K562 (cell line): ENCODE measurements around the gene TMEM151A. TPM values are rescaled to one million over a fixed set of nuclear protein-coding genes. Genes with fewer than 3 reads are reported as not detected.

Experiments
- ATAC-seq: fragments of 200-7000 bp; cut with Tn5 transposase; 3 replicates; pipeline ENCODE4 v1.9.1; 2020; ENCODE audit warnings: moderate library complexity
- BruUV-seq: library from RNA; stranded (reverse); fragments of 400-500 nt; replicated peaks from 2 replicates; lab custom pipeline; 2021; lab: Mats Ljungman, UMichigan
- CTCF ChIA-PET: fragments of 300-600 bp; formaldehyde crosslinking; extraction: SDS; loops from one replicate; lab custom pipeline; 2021; ENCODE audit warnings: low intra/inter-chr PET ratio; lab: Yijun Ruan, JAX
- POLR2A ChIA-PET: fragments of 300-600, 350-650 bp; sonication (Branson Sonifier 250); formaldehyde crosslinking; extraction: SDS; loops from one replicate; lab custom pipeline; 2021; ENCODE audit warnings: antibody characterized with exemption, inconsistent platforms; lab: Yijun Ruan, JAX
- DNase-seq, 4 experiments: peaks; one replicate each; pipeline versions ENCODE4 v3.0.0 to v3.0.0-alpha.2; 2011 to 2018; ENCODE audit warnings: low spot score in 3 of 4, mixed read lengths in 3 of 4; ENCODE audit errors: extremely low read depth in 1 of 4
- FAIRE-seq: peaks from 2 replicates; lab custom pipeline; 2011; peaks lifted over from hg19 to GRCh38; lab: Jason Lieb, UNC
- H2AFZ ChIP-seq: 2 replicates; pipeline ENCODE4 v1.6.0; 2011; ENCODE audit warnings: low read depth, low read length, control low read depth, inconsistent platforms
- H3K27ac ChIP-seq: fragments of 200-600 bp; 3 replicates; pipeline ENCODE4 v1.8.0; 2011; ENCODE audit warnings: low read depth, mild to moderate bottlenecking, control low read depth, inconsistent platforms, low read length, moderate library complexity, mixed read lengths; ENCODE audit errors: extremely low read depth
- H3K27me3 ChIP-seq, 2 experiments: fragments of 300-600 bp in 1 of 2; 2 replicates in 1 of 2; 3 replicates in 1 of 2; pipeline versions ENCODE4 v1.6.0 to v1.8.0; 2011; ENCODE audit warnings: inconsistent platforms in 2 of 2, low read length in 2 of 2, mild to moderate bottlenecking in 1 of 2, mixed read lengths in 1 of 2, moderate library complexity in 1 of 2; ENCODE audit not compliant: control insufficient read depth in 2 of 2, insufficient read depth in 2 of 2
- H3K36me3 ChIP-seq: fragments of 300-600 bp; 3 replicates; pipeline ENCODE4 v1.8.0; 2011; ENCODE audit warnings: mild to moderate bottlenecking, low read length, inconsistent platforms; ENCODE audit not compliant: control insufficient read depth, insufficient read depth
- H3K4me1 ChIP-seq, 2 experiments: fragments of 200-600 bp in 1 of 2; replicated peaks in 1 of 2; 2 replicates in 1 of 2; 3 replicates in 1 of 2; pipeline versions ENCODE4 v1.5.1 to v1.8.0; 2011; ENCODE audit warnings: inconsistent platforms in 2 of 2, low read length in 2 of 2, mild to moderate bottlenecking in 1 of 2, mixed read lengths in 1 of 2, moderate library complexity in 1 of 2; ENCODE audit not compliant: control insufficient read depth in 2 of 2, insufficient read depth in 2 of 2
- H3K4me2 ChIP-seq: 2 replicates; pipeline ENCODE4 v1.6.1; 2011; ENCODE audit warnings: low read length, control low read depth, inconsistent platforms, mixed read lengths; ENCODE audit not compliant: insufficient read depth
- H3K4me3 ChIP-seq: fragments of 200-600 bp; sonication (generic), shearing (Covaris generic); 2 replicates; pipeline ENCODE4 v1.5.1; 2016; ENCODE audit warnings: control low read depth, inconsistent platforms
- H3K79me2 ChIP-seq: fragments of 200-600 bp; 3 replicates; pipeline ENCODE4 v1.8.0; 2011; ENCODE audit warnings: low read length, inconsistent platforms; ENCODE audit not compliant: control insufficient read depth, insufficient read depth
- H3K9ac ChIP-seq, 2 experiments: 2 replicates each; pipeline versions ENCODE4 v1.6.0 to v1.6.1; 2011; ENCODE audit warnings: low read depth in 2 of 2, low read length in 2 of 2, control low read depth in 1 of 2, inconsistent platforms in 1 of 2, mild to moderate bottlenecking in 1 of 2, mixed read lengths in 1 of 2; ENCODE audit not compliant: insufficient read depth in 1 of 2
- H3K9me1 ChIP-seq: one replicate; pipeline ENCODE4 v1.6.0; 2011; ENCODE audit warnings: inconsistent platforms, mild to moderate bottlenecking, low read length, moderate library complexity; ENCODE audit not compliant: control insufficient read depth, insufficient read depth
- H3K9me3 ChIP-seq: replicated peaks from 2 replicates; pipeline ENCODE4 v1.5.1; 2011; ENCODE audit warnings: low read depth, low read length, inconsistent platforms; ENCODE audit not compliant: control insufficient read depth, insufficient read depth
- H4K20me1 ChIP-seq: replicated peaks from 2 replicates; pipeline ENCODE4 v1.6.1; 2011; ENCODE audit warnings: low read length, inconsistent platforms, mixed read lengths; ENCODE audit not compliant: control insufficient read depth, insufficient read depth
- BRF2 ChIP-seq: IDR thresholded peaks from 3 replicates; pipeline ENCODE4 v1.6.1; 2011; ENCODE audit warnings: borderline replicate concordance, mild to moderate bottlenecking; ENCODE audit not compliant: insufficient read length, insufficient read depth
- C11orf30 ChIP-seq: fragments of 450-650 bp; IDR thresholded peaks from 2 replicates; pipeline ENCODE4 v1.6.1; 2016; ENCODE audit warnings: low read depth, mild to moderate bottlenecking
- FOXA3 ChIP-seq, 2 experiments: fragments of 450-650 bp in 1 of 2; sonication (generic) in 1 of 2; formaldehyde crosslinking; IDR thresholded peaks in 1 of 2; conservative IDR thresholded peaks in 1 of 2; 2 replicates each; pipeline versions ENCODE4 v1.4.0 to v1.8.0; 2020 to 2022; ENCODE audit warnings: mild to moderate bottlenecking in 2 of 2, missing genetic modification reagents in 1 of 2
- IFI16 ChIP-seq: fragments of 250-450 bp; sonication (Bioruptor Pico); IDR thresholded peaks from 2 replicates; pipeline ENCODE4 v2.1.2; 2022; ENCODE audit warnings: mild to moderate bottlenecking, inconsistent platforms
- PHTF2 ChIP-seq: fragments of 250-450 bp; sonication (Bioruptor Pico); IDR thresholded peaks from 2 replicates; pipeline ENCODE4 v1.5.0; 2021; ENCODE audit warnings: mild to moderate bottlenecking
- SIRT6 ChIP-seq: IDR thresholded peaks from one replicate; pipeline ENCODE4 v1.6.1; 2012; ENCODE audit warnings: low read depth, mild to moderate bottlenecking, control low read depth, inconsistent platforms, low read length, moderate library complexity
- SMARCA5 ChIP-seq: fragments of 450-650 bp; IDR thresholded peaks from 2 replicates; pipeline ENCODE4 v1.6.1; 2016
- YBX1 ChIP-seq: fragments of 450-650 bp; IDR thresholded peaks from 2 replicates; pipeline ENCODE4 v1.7.1; 2016; ENCODE audit warnings: mild to moderate bottlenecking
- ZNF140 ChIP-seq: fragments of 250-450 bp; sonication (Bioruptor Pico); IDR thresholded peaks from 2 replicates; pipeline ENCODE4 v1.8.0; 2021; ENCODE audit warnings: moderate library complexity, mild to moderate bottlenecking, inconsistent platforms
- ZNF217 ChIP-seq: sonication (generic); formaldehyde crosslinking; IDR thresholded peaks from 2 replicates; pipeline ENCODE4 v1.8.0; 2022; ENCODE audit warnings: mild to moderate bottlenecking, missing genetic modification reagents
- ZNF785 ChIP-seq: fragments of 250-450 bp; sonication (Bioruptor Pico); IDR thresholded peaks from 2 replicates; pipeline ENCODE4 v1.4.0; 2020; ENCODE audit warnings: mild to moderate bottlenecking
- WGBS: fragments of 100-300 bp; shearing (Covaris generic); methylation state at CpG from one replicate; pipeline ENCODE4 v1.1.6; 2016; ENCODE audit warnings: low coverage, mixed read lengths; ENCODE audit not compliant: insufficient coverage; ENCODE audit errors: missing lambda C conversion rate; 5-methylcytosine and 5-hydroxymethylcytosine counted together
- in situ Hi-C: fragments of 300-500 bp; cut with MboI; formaldehyde crosslinking; loops from 4 replicates; pipeline ENCODE4 v1.15.0; 2018; ENCODE audit warnings: inconsistent platforms, mixed read lengths
- intact Hi-C: fragments of 100-400 bp; cut with micrococcal nuclease; formaldehyde crosslinking; loops from 2 replicates; pipeline ENCODE4 v1.14.2; 2022
- polyA plus RNA-seq, 8 experiments: library from polyadenylated mRNA; depleted of rRNA in 4 of 8; stranded (reverse) in 5 of 8; unstranded in 3 of 8; fragments of >200 nt; fragmentation: Nextera tagmentation in 2 of 8; fragmentation: Illumina TruSeq in 1 of 8; extraction: Ambion mirVana in 2 of 8; extraction: Trizol in 1 of 8; gene quantifications; 2 replicates each; pipeline versions ENCODE4 v1.2.1 to v1.2.3, GENCODE V29; 2011 to 2014; ENCODE audit warnings: inconsistent platforms in 1 of 8, missing spikeins in 1 of 8
- total RNA-seq, 7 experiments: library from RNA; depleted of rRNA in 6 of 7; stranded (reverse); fragments of >200 nt in 6 of 7; fragmentation: Illumina TruSeq in 2 of 7; extraction: Trizol in 2 of 7; gene quantifications; 2 replicates each; pipeline versions ENCODE4 v1.2.1 to v1.2.3, GENCODE V29; 2011 to 2021; ENCODE audit warnings: low replicate concordance in 1 of 7
- TF ChIP-seq, protein P1 (sequence below), 3 experiments: IDR thresholded peaks in 2 of 3; conservative IDR thresholded peaks in 1 of 3; 2 replicates each; pipeline ENCODE4 v1.5.1; 2011 to 2012; ENCODE audit warnings: low read length in 3 of 3, mild to moderate bottlenecking in 3 of 3, control low read depth in 2 of 3, improper control_type of control experiment in 1 of 3, inconsistent platforms in 1 of 3, low read depth in 1 of 3, mixed read lengths in 1 of 3, moderate library complexity in 1 of 3; ENCODE audit not compliant: insufficient read depth in 2 of 3

The TMEM151A gene
- total and polyA plus RNA-seq, 9 of the 15 experiments (the other 6 are each of a cell fraction or from before 2014, with no cell fraction given): not detected

GRCh38 chr11:66333220-66333877 lies 41.7 kb downstream of the TMEM151A start:
- Histone ChIP-seq H3K9me1 (no peaks in the 10 kb centered on the region), H3K4me1 (peaks cover 19 to 74% of the 10 kb centered on the region in 2 experiments), H3K27ac (no peak overlapping the region), H2AFZ (no peak overlapping the region), H3K9me3 (no peaks in the 10 kb centered on the region), H3K36me3 (peaks cover 13% of the 10 kb centered on the region; the same call in 1 of the 3 replicates), H3K4me2 (no peak overlapping the region), H3K79me2 (no peaks in the 10 kb centered on the region), H3K4me3 (no peak overlapping the region), H3K9ac (peak overlapping the region in 1 of 2 experiments; percentile 61; a peak in 2 of 4 replicates), H3K27me3 (no peaks in the 10 kb centered on the region), H4K20me1 (0 out of 2 replicates have a peak, but pooled peaks cover 3% of the 10 kb centered on the region)
- TF ChIP-seq YBX1 (no peak), ZNF140 (CRISPR knock-in tag) (no peak), C11orf30 (no peak), SIRT6 (no peak), SMARCA5 (0 out of 2 replicates have a peak, but pooled peaks have one; percentile 2), ZNF785 (CRISPR knock-in tag) (no peak), ZNF217 (CRISPR knock-in tag) (no peak), IFI16 (no peak), FOXA3 (CRISPR knock-in tag; conservative IDR thresholded peaks at IDR 0.05 in 1 of 2, IDR thresholded peaks at IDR 0.05 in 1 of 2) (no peak), PHTF2 (no peak), BRF2 (no peak)
- TF ChIP-seq, protein P1, sequence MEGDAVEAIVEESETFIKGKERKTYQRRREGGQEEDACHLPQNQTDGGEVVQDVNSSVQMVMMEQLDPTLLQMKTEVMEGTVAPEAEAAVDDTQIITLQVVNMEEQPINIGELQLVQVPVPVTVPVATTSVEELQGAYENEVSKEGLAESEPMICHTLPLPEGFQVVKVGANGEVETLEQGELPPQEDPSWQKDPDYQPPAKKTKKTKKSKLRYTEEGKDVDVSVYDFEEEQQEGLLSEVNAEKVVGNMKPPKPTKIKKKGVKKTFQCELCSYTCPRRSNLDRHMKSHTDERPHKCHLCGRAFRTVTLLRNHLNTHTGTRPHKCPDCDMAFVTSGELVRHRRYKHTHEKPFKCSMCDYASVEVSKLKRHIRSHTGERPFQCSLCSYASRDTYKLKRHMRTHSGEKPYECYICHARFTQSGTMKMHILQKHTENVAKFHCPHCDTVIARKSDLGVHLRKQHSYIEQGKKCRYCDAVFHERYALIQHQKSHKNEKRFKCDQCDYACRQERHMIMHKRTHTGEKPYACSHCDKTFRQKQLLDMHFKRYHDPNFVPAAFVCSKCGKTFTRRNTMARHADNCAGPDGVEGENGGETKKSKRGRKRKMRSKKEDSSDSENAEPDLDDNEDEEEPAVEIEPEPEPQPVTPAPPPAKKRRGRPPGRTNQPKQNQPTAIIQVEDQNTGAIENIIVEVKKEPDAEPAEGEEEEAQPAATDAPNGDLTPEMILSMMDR (IDR thresholded peaks at IDR 0.05 in 2 of 3, conservative IDR thresholded peaks at IDR 0.05 in 1 of 3; ENCODE audit: insufficient read depth in 2 of 3, low read depth in 1 of 3, low read length in 3 of 3): peak in 1 of 3 experiments; percentile 22; a peak in 1 of 6 replicates
- in situ Hi-C loops (no loop called here), intact Hi-C loops (no loop called here)
- FAIRE-seq (no peak), DNase-seq (no peak), ATAC-seq (no peak)
- BruUV-seq: no TSS peak
- WGBS: 47% methylated on average over 19 of the region's 19 CpGs
- ChIA-PET POLR2A (interaction anchor here (1.0 to 1.2 kb wide), 2 partner anchors 9 to 15 kb away, joined by 3 to 6 read pairs; no protein-coding TSS in a partner anchor), CTCF (interaction anchor here (0.9 kb wide), 1 partner anchor 75 kb away, joined by 3 read pairs; no protein-coding TSS in a partner anchor)
